ENCODE data around the gene PDE6A. TPM values are rescaled to one million over a fixed set of nuclear protein-coding genes. Genes with fewer than 3 reads are reported as not detected.

PDE6A gene
- total and polyA plus RNA-seq, 2 experiments from 2014 or later: not detected

DNA sequence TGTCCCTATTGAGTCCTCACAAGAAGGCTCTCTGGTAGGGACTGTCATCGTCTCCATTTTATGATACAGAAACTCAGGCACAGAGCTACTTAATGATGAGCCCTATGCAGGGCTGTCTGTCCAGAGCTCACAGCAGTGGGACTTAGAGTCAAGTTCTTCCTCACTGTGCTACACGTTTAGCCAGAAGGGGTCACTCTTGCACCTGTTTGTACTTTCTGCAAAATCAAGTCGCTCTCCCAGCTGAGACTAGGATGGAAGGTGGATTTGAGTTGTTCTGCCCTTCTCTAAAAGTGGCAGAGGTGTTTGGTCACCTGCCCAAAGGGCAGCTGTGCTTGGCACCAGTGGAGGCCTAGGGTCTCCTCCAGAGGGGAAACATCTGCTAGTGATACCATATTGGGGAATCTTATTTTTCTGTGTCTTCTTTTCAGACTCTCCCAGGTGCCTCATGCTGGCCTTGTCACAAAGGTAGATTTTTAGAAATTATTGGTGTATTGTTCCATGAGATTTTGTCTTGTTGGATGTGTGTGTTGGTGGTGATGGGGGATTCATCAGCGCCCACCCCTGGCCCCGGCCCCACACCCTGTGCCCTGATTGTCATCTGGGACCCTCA lies 110.2 kb downstream of the PDE6A start:
- no peaks in the 10 kb centered on the region for H3K36me3 ChIP-seq (ENCODE audit: low read depth)
- H3K9me2 ChIP-seq (ENCODE audit: insufficient read depth): no peaks in the 10 kb centered on the region
- H3K4me1 ChIP-seq (ENCODE audit: insufficient read depth): peaks cover 7% of the 10 kb centered on the region
- H3K9ac ChIP-seq: no peak overlapping the region
- peak; percentile 85 for DNase-seq
- no peak overlapping the region for H3K27ac ChIP-seq
- H3K4me3 ChIP-seq: no peak overlapping the region
- no peaks in the 10 kb centered on the region for H3K27me3 ChIP-seq (replicated peaks; ENCODE audit: insufficient read depth)
- 29 to 38% methylated on average over 5 of the region's 5 CpGs for WGBS, 2 experiments (ENCODE audit: low coverage in 1 of 2, low lambda C conversion rate in 2 of 2, missing lambda C conversion rate in 2 of 2)
- no peaks in the 10 kb centered on the region for H3K79me2 ChIP-seq (ENCODE audit: insufficient read depth)
- H3F3A ChIP-seq (ENCODE audit: insufficient read depth): peaks cover 6% of the 10 kb centered on the region; the same call in 1 of the 2 replicates
- no peak for TF ChIP-seq EZH2 (IDR thresholded peaks at IDR 0.05; ENCODE audit: insufficient read depth, poor library complexity, severe bottlenecking)
- no peak for TF ChIP-seq EZH2phosphoT487 (IDR thresholded peaks at IDR 0.05; ENCODE audit: insufficient read depth, low read depth)
- in situ Hi-C loops (cut with MboI): loop anchor here (25.0 kb wide), 3 partner anchors 278 to 603 kb away; partner anchors contain the start of gene RPS14
- H3K4me2 ChIP-seq (ENCODE audit: unreplicated experiment): no peak overlapping the region
- H2AFZ ChIP-seq: no peak overlapping the region
- H3K9me3 ChIP-seq (ENCODE audit: low read depth): no peaks in the 10 kb centered on the region
- H4K20me1 ChIP-seq (ENCODE audit: insufficient read depth): no peaks in the 10 kb centered on the region

DNA sequence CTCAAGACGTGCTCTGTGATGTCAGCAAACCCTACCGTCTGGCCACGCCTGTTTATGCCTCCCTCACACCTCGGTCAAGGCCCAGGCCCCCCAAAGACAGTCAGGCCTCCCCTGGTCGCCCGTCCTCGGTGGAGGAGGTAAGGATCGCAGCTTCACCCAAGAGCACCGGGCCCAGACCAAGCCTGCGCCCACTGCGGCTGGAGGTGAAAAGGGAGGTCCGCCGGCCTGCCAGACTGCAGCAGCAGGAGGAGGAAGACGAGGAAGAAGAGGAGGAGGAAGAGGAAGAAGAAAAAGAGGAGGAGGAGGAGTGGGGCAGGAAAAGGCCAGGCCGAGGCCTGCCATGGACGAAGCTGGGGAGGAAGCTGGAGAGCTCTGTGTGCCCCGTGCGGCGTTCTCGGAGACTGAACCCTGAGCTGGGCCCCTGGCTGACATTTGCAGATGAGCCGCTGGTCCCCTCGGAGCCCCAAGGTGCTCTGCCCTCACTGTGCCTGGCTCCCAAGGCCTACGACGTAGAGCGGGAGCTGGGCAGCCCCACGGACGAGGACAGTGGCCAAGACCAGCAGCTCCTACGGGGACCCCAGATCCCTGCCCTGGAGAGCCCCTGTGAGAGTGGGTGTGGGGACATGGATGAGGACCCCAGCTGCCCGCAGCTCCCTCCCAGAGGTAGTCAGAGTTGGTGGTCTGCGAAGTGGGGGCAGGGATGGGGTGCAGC lies 111.3 kb downstream of the PDE6A start:
- no peak overlapping the region for H3K27ac ChIP-seq
- TF ChIP-seq EZH2 (IDR thresholded peaks at IDR 0.05; ENCODE audit: insufficient read depth, poor library complexity, severe bottlenecking): no peak
- no peak for TF ChIP-seq EZH2phosphoT487 (IDR thresholded peaks at IDR 0.05; ENCODE audit: insufficient read depth, low read depth)
- peaks cover 4% of the 10 kb centered on the region; the same call in 1 of the 2 replicates for H3K4me1 ChIP-seq (ENCODE audit: insufficient read depth)
- H3K9me3 ChIP-seq (ENCODE audit: low read depth): no peaks in the 10 kb centered on the region
- H3F3A ChIP-seq (ENCODE audit: insufficient read depth): 0 out of 2 replicates have a peak, but pooled peaks cover 5% of the 10 kb centered on the region
- no peak overlapping the region for H3K9ac ChIP-seq
- in situ Hi-C loops (cut with MboI): loop anchor here (25.0 kb wide), 3 partner anchors 279 to 604 kb away; partner anchors contain the start of gene RPS14
- no peak overlapping the region for H2AFZ ChIP-seq
- 77 to 82% methylated on average over 30 of the region's 30 CpGs for WGBS, 2 experiments (ENCODE audit: low coverage in 1 of 2, low lambda C conversion rate in 2 of 2, missing lambda C conversion rate in 2 of 2)
- no peaks in the 10 kb centered on the region for H3K27me3 ChIP-seq (replicated peaks; ENCODE audit: insufficient read depth)
- H3K36me3 ChIP-seq (ENCODE audit: low read depth): no peaks in the 10 kb centered on the region
- H3K79me2 ChIP-seq (ENCODE audit: insufficient read depth): no peaks in the 10 kb centered on the region
- no peak for DNase-seq
- no peaks in the 10 kb centered on the region for H4K20me1 ChIP-seq (ENCODE audit: insufficient read depth)
- H3K4me3 ChIP-seq: no peak overlapping the region
- H3K9me2 ChIP-seq (ENCODE audit: insufficient read depth): no peaks in the 10 kb centered on the region
- no peak overlapping the region for H3K4me2 ChIP-seq (ENCODE audit: unreplicated experiment)

DNA sequence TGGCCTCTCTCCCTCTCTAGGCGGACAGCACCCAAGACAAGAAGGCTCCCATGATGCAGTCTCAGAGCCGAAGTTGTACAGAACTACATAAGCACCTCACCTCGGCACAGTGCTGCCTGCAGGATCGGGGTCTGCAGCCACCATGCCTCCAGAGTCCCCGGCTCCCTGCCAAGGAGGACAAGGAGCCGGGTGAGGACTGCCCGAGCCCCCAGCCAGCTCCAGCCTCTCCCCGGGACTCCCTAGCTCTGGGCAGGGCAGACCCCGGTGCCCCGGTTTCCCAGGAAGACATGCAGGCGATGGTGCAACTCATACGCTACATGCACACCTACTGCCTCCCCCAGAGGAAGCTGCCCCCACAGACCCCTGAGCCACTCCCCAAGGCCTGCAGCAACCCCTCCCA lies 112.0 kb downstream of the PDE6A start:
- Histone ChIP-seq H3K27ac (no peak overlapping the region), H3F3A (ENCODE audit: insufficient read depth) (0 out of 2 replicates have a peak, but pooled peaks cover 5% of the 10 kb centered on the region), H3K36me3 (ENCODE audit: low read depth) (no peaks in the 10 kb centered on the region), H3K4me2 (ENCODE audit: unreplicated experiment) (no peak overlapping the region), H4K20me1 (ENCODE audit: insufficient read depth) (no peaks in the 10 kb centered on the region), H3K79me2 (ENCODE audit: insufficient read depth) (no peaks in the 10 kb centered on the region), H3K27me3 (replicated peaks; ENCODE audit: insufficient read depth) (no peaks in the 10 kb centered on the region), H3K4me1 (ENCODE audit: insufficient read depth) (peaks cover 4% of the 10 kb centered on the region; the same call in 1 of the 2 replicates), H3K4me3 (no peak overlapping the region), H3K9me2 (ENCODE audit: insufficient read depth) (no peaks in the 10 kb centered on the region), H3K9me3 (ENCODE audit: low read depth) (no peaks in the 10 kb centered on the region), H2AFZ (no peak overlapping the region), H3K9ac (no peak overlapping the region)
- WGBS, 2 experiments (ENCODE audit: low coverage in 1 of 2, low lambda C conversion rate in 2 of 2, missing lambda C conversion rate in 2 of 2): 74 to 83% methylated on average over 7 to 12 of the region's 12 CpGs
- no peak for DNase-seq
- in situ Hi-C loops (cut with MboI): loop anchor here (25.0 kb wide), 3 partner anchors 280 to 605 kb away; partner anchors contain the start of gene RPS14
- TF ChIP-seq EZH2phosphoT487 (IDR thresholded peaks at IDR 0.05; ENCODE audit: insufficient read depth, low read depth): no peak
- no peak for TF ChIP-seq EZH2 (IDR thresholded peaks at IDR 0.05; ENCODE audit: insufficient read depth, poor library complexity, severe bottlenecking)

- WGBS, 2 experiments (ENCODE audit: low coverage in 1 of 2, low lambda C conversion rate in 2 of 2, missing lambda C conversion rate in 2 of 2): 52 to 58% methylated on average over 5 of the region's 5 CpGs
- TF ChIP-seq EZH2 (IDR thresholded peaks at IDR 0.05; ENCODE audit: insufficient read depth, poor library complexity, severe bottlenecking) (no peak), EZH2phosphoT487 (IDR thresholded peaks at IDR 0.05; ENCODE audit: insufficient read depth, low read depth) (no peak)
- H3K27me3 ChIP-seq (replicated peaks; ENCODE audit: insufficient read depth): no peaks in the 10 kb centered on the region
- in situ Hi-C loops (cut with MboI): loop anchor here (25.0 kb wide), 3 partner anchors 281 to 606 kb away; partner anchors contain the start of gene RPS14
- H3K36me3 ChIP-seq (ENCODE audit: low read depth): no peaks in the 10 kb centered on the region
- H4K20me1 ChIP-seq (ENCODE audit: insufficient read depth): no peaks in the 10 kb centered on the region
- no peaks in the 10 kb centered on the region for H3K9me2 ChIP-seq (ENCODE audit: insufficient read depth)
- H3K4me1 ChIP-seq (ENCODE audit: insufficient read depth): peaks cover 4% of the 10 kb centered on the region; the same call in 1 of the 2 replicates
- no peak overlapping the region for H3K27ac ChIP-seq
- H3K4me2 ChIP-seq (ENCODE audit: unreplicated experiment): no peak overlapping the region
- no peak overlapping the region for H3K9ac ChIP-seq
- H3F3A ChIP-seq (ENCODE audit: insufficient read depth): 0 out of 2 replicates have a peak, but pooled peaks cover 5% of the 10 kb centered on the region
- H3K9me3 ChIP-seq (ENCODE audit: low read depth): no peaks in the 10 kb centered on the region
- no peak overlapping the region for H3K4me3 ChIP-seq
- H3K79me2 ChIP-seq (ENCODE audit: insufficient read depth): no peaks in the 10 kb centered on the region
- peak; percentile 47 for DNase-seq
- H2AFZ ChIP-seq: no peak overlapping the region
These were observed 113.1 kb downstream of the PDE6A start for GRCh38 chr5:149831492-149831891.
